ENCODE data around the gene SLC30A5. TPM values are rescaled to one million over a fixed set of nuclear protein-coding genes. Genes with fewer than 3 reads are reported as not detected.
A peak's percentile ranks its signal among the peaks of the same experiment; 100 is the strongest.
"Not testable (repeated sequence)": the region's sequence is repeated elsewhere in the genome, so short reads cannot be mapped to it uniquely, and the experiment has no call there.

The SLC30A5 gene
- 24.7 TPM for total RNA-seq

- DNase-seq (ENCODE audit: low spot score) (peak; percentile 99), ATAC-seq (peak; percentile 98)
These were observed at the start of gene SLC30A5 for GRCh38 chr5:69093771-69094482. Gene SLC30A5 (plus strand): TSS chr5:69094014. CDS start chr5:69094256, 242 bp downstream.

- DNase-seq (ENCODE audit: low spot score); ATAC-seq: not testable (repeated sequence)
These were observed 48.6 kb upstream of the SLC30A5 start for GRCh38 chr5:69045213-69045612.

GRCh38 chr5:69046375-69046957 lies 47.3 kb upstream of the SLC30A5 start:
- DNase-seq (ENCODE audit: low spot score), result peak; percentile 49
- ATAC-seq, result peak; percentile 48

- ATAC-seq (peak; percentile 62), DNase-seq (ENCODE audit: low spot score) (no peak)
These were observed 45.6 kb upstream of the SLC30A5 start for GRCh38 chr5:69048230-69048629.

- DNase-seq (ENCODE audit: low spot score) (no peak), ATAC-seq (no peak)
These were observed 44.7 kb upstream of the SLC30A5 start for GRCh38 chr5:69049151-69049550.

DNA sequence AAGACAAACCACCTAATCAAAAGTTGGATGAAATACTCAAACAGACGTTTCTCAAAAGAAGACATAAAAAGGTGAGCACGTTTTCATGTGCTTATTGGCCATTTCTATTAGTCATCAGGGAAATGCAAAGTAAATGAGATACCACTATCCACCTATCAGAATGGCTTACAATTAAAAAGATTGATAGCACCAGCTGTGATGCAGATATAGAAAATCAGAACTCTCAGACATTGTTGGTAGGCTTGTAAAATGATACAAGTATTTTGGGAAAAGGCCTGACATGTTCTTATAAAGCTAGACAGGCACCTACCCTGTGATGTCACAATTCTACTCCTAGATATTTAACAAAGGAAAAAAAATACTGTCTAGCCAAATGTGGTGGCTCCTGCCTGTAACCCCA lies 44.0 kb upstream of the SLC30A5 start:
- ATAC-seq, result no peak
- no peak for DNase-seq (ENCODE audit: low spot score)

DNA sequence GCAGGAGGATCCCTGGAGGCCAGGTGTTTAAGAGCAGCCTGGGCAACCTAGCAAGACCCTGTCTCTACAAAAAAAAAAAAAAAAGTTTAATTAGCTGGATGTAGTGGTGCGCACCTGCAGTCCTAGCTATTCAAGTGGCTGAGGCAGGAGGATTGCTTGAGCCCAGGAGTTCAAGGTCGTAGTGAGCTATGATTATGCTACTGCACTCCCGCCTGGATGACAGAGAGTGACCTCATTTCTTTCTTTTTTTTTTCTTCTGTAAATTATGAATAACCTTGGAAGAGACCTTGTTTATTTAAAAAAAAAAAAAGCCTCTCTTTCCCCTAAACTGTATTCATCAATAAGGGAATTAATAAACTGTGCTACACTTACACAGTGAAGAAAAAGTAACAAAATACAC lies 43.6 kb upstream of the SLC30A5 start:
- no peak for ATAC-seq
- no peak for DNase-seq (ENCODE audit: low spot score)

DNA sequence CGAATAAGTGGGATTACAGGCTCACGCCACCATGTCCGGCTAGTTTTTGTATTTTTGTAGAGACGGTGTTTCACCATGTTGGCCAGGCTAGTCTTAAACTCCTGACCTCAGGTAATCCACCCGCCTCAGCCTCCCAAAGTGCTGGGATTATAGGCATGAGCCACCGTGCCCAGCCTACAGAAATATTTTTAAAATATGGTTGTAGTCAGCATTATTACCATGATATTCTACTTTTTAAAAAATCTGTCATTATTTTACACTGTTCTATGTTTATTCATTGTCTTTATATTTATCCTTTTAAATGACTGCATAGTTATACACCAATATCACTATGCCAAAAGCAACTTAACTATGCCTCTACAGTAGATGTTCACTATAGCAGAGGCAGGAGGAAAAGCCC lies 41.6 kb upstream of the SLC30A5 start:
- DNase-seq (ENCODE audit: low spot score), result no peak
- no peak for ATAC-seq

DNA sequence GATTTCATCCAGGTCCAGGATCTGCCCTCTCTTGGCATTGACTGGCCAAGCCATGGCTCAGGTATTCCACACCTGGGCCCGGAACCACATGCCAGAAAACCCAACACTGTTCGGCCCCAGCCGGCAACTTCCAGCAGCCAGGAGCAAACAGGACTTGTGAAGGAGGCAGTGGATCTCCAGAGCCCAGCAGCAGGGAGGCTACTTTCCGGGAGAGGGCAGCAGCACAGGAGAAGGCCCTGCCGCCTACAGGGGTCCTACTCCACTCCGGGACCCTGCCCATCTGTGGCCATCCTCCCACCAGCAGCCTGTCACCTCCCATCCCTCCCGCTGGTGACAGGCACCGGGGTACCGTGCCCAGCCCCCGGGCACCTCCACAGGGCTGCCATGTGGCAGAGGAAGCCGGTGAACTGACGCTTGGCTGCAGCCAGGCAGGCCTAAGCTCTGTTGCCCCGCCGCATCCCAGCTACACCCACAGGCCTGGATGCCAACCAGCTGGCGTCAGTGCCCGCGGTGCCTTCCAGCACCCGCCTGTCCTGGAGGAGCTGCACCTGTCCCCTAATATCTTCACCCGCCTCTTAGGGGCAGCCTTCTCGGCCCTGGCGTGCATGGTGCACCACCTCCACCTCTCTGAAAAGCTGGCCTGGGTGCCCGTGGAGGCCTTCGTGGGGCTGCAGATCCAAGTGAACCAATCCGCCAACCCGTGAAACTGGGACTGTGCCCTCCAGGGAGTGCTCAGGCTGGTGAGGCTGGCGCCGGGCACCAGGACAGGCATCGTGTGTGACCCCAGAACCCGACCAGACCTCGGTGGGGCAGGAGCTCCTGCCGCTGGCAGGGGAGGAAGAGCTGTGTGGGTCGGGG lies 18.9 kb upstream of the SLC30A5 start:
- no peak for ATAC-seq
- DNase-seq (ENCODE audit: low spot score), result no peak

DNA sequence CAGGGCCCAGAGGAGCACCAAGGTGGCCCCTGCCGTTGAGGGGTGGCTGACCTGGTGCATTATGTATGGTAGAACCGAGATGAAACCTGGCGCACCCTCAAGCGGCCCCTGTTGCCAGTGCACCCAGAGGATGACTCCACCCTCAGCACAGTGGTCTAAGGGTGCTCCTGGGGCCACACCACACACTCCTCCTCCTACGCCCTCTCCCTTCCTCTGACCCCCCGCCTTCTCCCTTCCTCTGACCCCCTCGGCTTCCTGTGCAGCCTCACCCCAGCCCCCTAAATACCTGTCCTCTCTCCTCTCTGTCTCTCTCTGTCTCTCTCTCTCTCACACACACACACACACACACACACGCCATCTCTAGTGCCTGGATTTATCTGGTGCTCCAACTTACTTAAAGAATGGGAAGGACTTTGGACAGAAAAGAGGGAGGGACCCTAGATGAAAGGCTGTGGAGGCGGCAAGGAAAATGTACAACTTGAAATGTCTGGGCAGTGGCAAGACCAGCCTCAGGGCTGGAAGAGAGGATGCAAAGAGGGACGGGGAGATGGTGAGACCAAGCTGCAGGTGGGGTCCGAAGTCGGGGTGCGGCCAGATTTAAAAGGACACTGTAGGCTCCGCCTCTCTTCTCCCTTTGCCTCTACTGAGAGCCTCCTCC lies 18.2 kb upstream of the SLC30A5 start:
- no peak for DNase-seq (ENCODE audit: low spot score)
- no peak for ATAC-seq

GRCh38 chr5:69078921-69079540 lies 14.8 kb upstream of the SLC30A5 start:
- DNase-seq (ENCODE audit: low spot score), result peak; percentile 58

DNA sequence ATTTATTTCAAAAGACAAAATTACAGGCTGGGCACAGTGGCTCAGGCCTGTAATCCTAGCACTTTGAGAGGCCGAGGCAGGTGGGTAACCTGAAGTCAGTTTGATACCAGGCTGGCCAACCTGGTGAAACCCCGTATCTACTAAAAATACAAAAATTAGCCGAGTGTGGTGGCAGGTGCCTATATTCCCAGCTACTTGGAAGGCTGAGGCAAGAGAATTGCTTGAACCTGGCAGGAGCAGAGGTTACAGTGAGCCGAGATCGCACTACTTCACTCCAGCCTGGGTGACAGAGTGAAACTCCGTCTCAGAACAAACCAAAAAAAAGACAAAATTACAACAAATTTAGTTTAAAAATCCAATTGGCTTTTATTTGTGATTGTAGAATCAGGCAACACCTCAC lies 14.3 kb upstream of the SLC30A5 start:
- ATAC-seq, result no peak
- no peak for DNase-seq (ENCODE audit: low spot score)

More at GRCh38 chr5:69078921-69079540, 14.8 kb upstream of the SLC30A5 start:
- peak; percentile 88 for ATAC-seq

DNA sequence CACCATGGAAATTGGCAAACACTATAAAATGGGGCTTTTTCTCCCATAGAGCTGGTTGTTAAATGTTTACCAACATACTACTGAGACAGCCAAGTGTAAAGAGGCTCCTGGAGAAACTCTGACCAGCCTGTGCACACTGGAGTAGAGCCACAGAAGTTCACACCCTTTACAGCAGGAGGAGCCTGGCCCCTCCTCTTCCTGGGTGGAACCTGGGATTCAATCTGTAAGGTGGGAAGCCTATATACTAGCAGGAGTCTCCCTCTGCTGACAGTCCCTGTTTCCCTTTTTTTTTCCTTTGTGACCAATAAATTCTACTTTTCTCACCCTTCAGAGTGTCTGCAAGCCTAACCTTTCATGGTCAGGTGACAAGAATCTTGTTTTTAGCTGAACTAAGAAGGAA lies 10.4 kb upstream of the SLC30A5 start:
- DNase-seq (ENCODE audit: low spot score) (no peak), ATAC-seq (peak; percentile 81)

DNA sequence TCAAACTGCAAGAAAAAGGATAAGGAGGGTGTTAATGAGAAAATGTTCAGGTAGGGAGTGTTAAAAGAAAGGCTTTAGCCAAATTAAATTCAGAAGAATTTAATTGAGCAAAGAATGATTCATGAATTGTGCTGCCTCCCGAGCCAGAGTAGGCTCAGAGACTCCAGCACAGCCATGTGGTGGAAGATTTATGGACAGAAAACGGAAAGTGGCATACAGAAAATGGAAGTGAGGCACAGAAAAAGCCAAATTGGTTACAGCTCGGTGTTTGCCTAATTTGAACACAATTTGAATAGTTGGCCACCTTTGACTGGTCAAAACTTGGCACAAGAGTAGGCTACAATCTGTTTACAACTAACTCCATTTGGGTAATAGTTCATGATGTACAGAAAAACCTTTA lies 9.6 kb upstream of the SLC30A5 start:
- ATAC-seq, result no peak
- no peak for DNase-seq (ENCODE audit: low spot score)

DNA sequence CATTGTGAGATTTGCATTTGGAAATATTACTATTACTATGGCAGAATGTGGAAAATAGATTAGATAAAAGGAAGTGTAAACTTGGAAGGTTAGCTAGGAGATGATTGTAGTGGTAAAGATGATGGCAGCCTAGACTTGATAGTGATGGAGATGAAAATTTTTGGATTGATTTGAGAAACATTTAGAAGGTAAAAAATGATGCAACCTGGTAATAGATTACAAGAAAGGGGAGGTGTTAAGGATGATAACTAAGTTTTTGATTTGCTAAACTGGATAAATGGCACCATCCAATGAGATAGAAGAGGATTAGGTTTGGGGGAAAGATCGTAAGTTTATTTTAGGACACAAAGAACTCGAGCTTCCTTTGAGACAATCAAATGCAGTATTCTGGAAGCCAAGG lies 8.9 kb upstream of the SLC30A5 start:
- no peak for ATAC-seq
- no peak for DNase-seq (ENCODE audit: low spot score)

DNA sequence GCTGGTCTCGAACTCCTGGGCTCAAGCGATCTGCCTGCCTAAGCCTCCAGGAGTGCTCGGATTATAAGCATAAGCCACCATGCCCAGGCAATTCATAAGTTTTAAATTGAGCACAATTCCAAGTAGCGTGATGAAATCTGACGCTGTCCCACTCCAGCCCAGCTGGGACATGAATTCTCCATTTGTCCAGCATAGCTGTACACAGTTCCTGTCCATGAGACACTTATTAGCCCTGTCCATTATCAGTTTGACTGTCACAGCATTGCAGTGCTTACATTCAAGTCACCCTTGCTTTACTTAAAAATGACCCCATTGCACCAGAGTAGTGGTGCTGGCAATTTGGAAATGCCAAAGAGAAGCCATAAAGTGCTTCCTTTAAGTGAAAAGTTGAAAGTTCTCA lies 7.6 kb upstream of the SLC30A5 start:
- no peak for ATAC-seq
- no peak for DNase-seq (ENCODE audit: low spot score)

DNA sequence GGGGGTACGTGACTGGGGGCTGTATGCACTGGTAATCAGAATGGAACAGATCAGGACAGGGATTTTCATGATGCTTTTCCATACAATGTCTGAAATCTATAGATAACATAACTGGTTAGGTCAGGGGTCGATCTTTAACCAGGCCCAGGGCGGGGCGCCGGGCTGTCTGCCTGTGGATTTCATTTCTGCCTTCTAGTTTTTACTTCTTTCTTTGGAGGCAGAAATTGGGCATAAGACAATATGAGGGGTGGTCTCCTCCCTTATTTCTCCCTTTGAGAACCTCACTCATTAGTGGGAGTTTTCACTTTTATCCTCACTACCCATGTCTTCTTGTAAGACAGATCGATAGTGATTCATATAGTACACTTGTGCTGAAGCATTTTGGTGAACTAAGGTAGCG lies 5.8 kb upstream of the SLC30A5 start:
- ATAC-seq; DNase-seq (ENCODE audit: low spot score): not testable (repeated sequence)

- no peak for DNase-seq (ENCODE audit: low spot score)
These were observed 3.7 kb upstream of the SLC30A5 start for GRCh38 chr5:69090158-69090557.

GRCh38 chr5:69091771-69092170 lies 2.0 kb upstream of the SLC30A5 start:
- ATAC-seq (no peak), DNase-seq (ENCODE audit: low spot score) (no peak)

More at GRCh38 chr5:69090158-69090557, 3.7 kb upstream of the SLC30A5 start:
- ATAC-seq, result no peak

DNA sequence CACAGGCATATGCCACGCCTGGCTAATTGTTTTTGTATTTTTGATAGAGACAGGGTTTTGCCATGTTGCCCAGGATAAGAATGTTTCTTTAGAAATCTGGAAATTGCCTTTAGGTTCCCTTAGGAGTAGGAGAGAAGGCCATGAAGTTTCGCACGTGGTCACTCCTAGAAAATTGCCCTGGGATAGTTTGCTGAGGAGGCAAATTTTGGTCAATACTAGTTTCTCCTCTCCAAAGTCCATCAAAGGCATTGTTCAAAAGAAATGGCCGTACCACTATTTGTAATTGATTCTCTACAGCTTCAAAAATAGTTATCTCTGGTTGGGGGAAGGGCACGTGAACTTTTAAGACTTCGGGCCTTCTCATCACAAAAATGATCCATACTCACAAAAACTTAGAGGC lies 845 bp upstream of the SLC30A5 start:
- DNase-seq (ENCODE audit: low spot score) (no peak), ATAC-seq (no peak)

- DNase-seq (ENCODE audit: low spot score), result no peak
- no peak for ATAC-seq
These were observed 5.5 kb downstream of the SLC30A5 start for GRCh38 chr5:69099302-69099701.

Measured in left lobe of liver (tissue), 2 donors.